Esophagus squamous epithelium (tissue), 4 donors: Measurements from ENCODE around the gene CAMTA1.

ENCODE experiments used
- CTCF ChIP-seq, 6 experiments: fragments of 450-650 bp in 4 of 6; fragments of 200-600 bp in 2 of 6; sonication (generic) in 2 of 6; IDR thresholded peaks; one replicate each; pipeline ENCODE4 v1.5.1; 2016 to 2019; ENCODE audit warnings: antibody characterized with exemption in 6 of 6, mild to moderate bottlenecking in 4 of 6, moderate library complexity in 4 of 6
- POLR2A ChIP-seq, 4 donors: fragments of 450-650 bp; IDR thresholded peaks; one replicate each; pipeline ENCODE4 v1.6.1; 2017; ENCODE audit warnings: antibody characterized with exemption in 4 of 4, mild to moderate bottlenecking in 4 of 4, moderate library complexity in 3 of 4

- TF ChIP-seq CTCF (IDR thresholded peaks at IDR 0.05) = no peak
- TF ChIP-seq POLR2A (IDR thresholded peaks at IDR 0.05) = no peak
Measured at GRCh38 chr1:7250176-7250575, 464.9 kb downstream of the CAMTA1 start.
